Pons (tissue), 1 donor: ENCODE measurements around the gene H2AZ1.
"Not testable (repeated sequence)": the region's sequence is repeated elsewhere in the genome, so short reads cannot be mapped to it uniquely, and the experiment has no call there.

ENCODE experiments used
- DNase-seq: peaks from one replicate; pipeline ENCODE4 v3.0.0-alpha.2; 2016; ENCODE audit warnings: low spot score

The H2AZ1 gene

GRCh38 chr4:99949999-99950912 is at the start of gene H2AZ1:
H2AZ1 (minus strand) TSS chr4:99950275; CDS start chr4:99950170, 105 bp downstream.
- DNase-seq, result peak; percentile 99

- DNase-seq, result peak; percentile 63
Observed at GRCh38 chr4:99998062-99998867, 48.2 kb upstream of the H2AZ1 start.

GRCh38 chr4:99991741-99992140 is 41.7 kb upstream of the H2AZ1 start:
- no peak for DNase-seq

- no peak for DNase-seq
Observed at GRCh38 chr4:99987681-99988080, 37.6 kb upstream of the H2AZ1 start.

GRCh38 chr4:99986792-99987191 is 36.7 kb upstream of the H2AZ1 start:
- no peak for DNase-seq

GRCh38 chr4:99983289-99983943 is 33.3 kb upstream of the H2AZ1 start:
- DNase-seq, result no peak

GRCh38 chr4:99979872-99980271 is 29.8 kb upstream of the H2AZ1 start:
- no peak for DNase-seq

- DNase-seq, result no peak
Observed at GRCh38 chr4:99971453-99972111, 21.5 kb upstream of the H2AZ1 start.

- no peak for DNase-seq
Observed at GRCh38 chr4:99968330-99968729, 18.3 kb upstream of the H2AZ1 start.

GRCh38 chr4:99966692-99967091 is 16.6 kb upstream of the H2AZ1 start:
- DNase-seq, result no peak

- no peak for DNase-seq
Observed at GRCh38 chr4:99965674-99966350, 15.7 kb upstream of the H2AZ1 start.

GRCh38 chr4:99965173-99965572 is 15.1 kb upstream of the H2AZ1 start:
- no peak for DNase-seq

- no peak for DNase-seq
Observed at GRCh38 chr4:99961711-99962110, 11.6 kb upstream of the H2AZ1 start.

GRCh38 chr4:99960648-99961047 is 10.6 kb upstream of the H2AZ1 start:
- no peak for DNase-seq

- not testable (repeated sequence) for DNase-seq
Observed at GRCh38 chr4:99958207-99958606, 8.1 kb upstream of the H2AZ1 start.

- no peak for DNase-seq
Observed at GRCh38 chr4:99950913-99951254, 809 bp upstream of the H2AZ1 start.

GRCh38 chr4:99949034-99949998 is 759 bp downstream of the H2AZ1 start:
- peak; percentile 96 for DNase-seq

GRCh38 chr4:99947608-99948007 is 2.5 kb downstream of the H2AZ1 start:
- DNase-seq, result peak; percentile 9

- DNase-seq, result no peak
Observed at GRCh38 chr4:99947190-99947578, 2.9 kb downstream of the H2AZ1 start.
